Erythroblast (primary cell): ENCODE results near the gene NPHS1.

Experiments used
- GATA1 ChIP-seq: IDR thresholded peaks from 2 replicates; pipeline ENCODE4 v1.6.1; 2011; ENCODE audit warnings: low read depth, mild to moderate bottlenecking, control low read depth, low read length, moderate library complexity
- POLR2A ChIP-seq: IDR thresholded peaks from 2 replicates; pipeline ENCODE4 v1.6.1; 2011; ENCODE audit warnings: mild to moderate bottlenecking, low read length

GRCh38 chr19:35824150-35824549, 28.2 kb downstream of the NPHS1 start:
- TF ChIP-seq POLR2A = no peak
- no peak for TF ChIP-seq GATA1
